ENCODE results near the gene WLS. TPM values are rescaled to one million over a fixed set of nuclear protein-coding genes. Genes with fewer than 3 reads are reported as not detected.
"Not testable (repeated sequence)": the region's sequence is repeated elsewhere in the genome, so short reads cannot be mapped to it uniquely, and the experiment has no call there.

Gene WLS
- total RNA-seq, 1 experiment from 2014 or later: not detected

DNA sequence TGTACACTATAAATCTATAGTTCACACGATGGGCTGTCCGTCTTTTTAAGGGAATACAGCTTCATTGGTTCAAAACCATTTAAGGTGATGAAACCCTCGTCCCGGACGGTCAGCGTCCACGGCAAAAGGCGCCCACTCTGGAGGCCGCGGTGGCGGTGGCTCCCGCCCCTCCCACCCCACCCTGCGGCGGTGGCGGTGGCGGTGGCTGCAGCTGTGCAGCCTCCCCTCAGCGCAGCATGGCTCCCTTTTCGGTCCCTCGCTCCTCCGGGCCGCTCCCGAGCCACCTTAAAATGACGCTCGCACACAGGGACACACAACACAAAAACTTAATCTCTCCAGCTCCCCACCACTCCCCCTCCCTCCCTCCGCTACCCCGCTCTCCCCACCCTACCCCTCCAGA is 69.1 kb downstream of the WLS start:
- Histone ChIP-seq H2AFZ (ENCODE audit: low read length) (no peak overlapping the region), H4K20me1 (ENCODE audit: insufficient read depth, low read depth, low read length) (no peaks in the 10 kb centered on the region), H3K4me2 (ENCODE audit: low read depth, low read length, poor library complexity, severe bottlenecking) (no peak overlapping the region), H3K9ac (ENCODE audit: low read length) (no peak overlapping the region), H3K9me3 (ENCODE audit: low read length) (no peaks in the 10 kb centered on the region), H3K4me3 (ENCODE audit: low read length) (no peak overlapping the region), H3K9me2 (replicated peaks; ENCODE audit: insufficient read depth, low read length) (no peaks in the 10 kb centered on the region), H3K27ac (ENCODE audit: low read length) (no peak overlapping the region), H3K4me1 (ENCODE audit: low read length) (no peaks in the 10 kb centered on the region), H3K27me3 (ENCODE audit: low read length) (no peaks in the 10 kb centered on the region), H3K36me3 (ENCODE audit: insufficient read depth, low read length) (no peaks in the 10 kb centered on the region), H3K79me2 (ENCODE audit: low read length) (no peaks in the 10 kb centered on the region)
- no peak for DNase-seq

DNA sequence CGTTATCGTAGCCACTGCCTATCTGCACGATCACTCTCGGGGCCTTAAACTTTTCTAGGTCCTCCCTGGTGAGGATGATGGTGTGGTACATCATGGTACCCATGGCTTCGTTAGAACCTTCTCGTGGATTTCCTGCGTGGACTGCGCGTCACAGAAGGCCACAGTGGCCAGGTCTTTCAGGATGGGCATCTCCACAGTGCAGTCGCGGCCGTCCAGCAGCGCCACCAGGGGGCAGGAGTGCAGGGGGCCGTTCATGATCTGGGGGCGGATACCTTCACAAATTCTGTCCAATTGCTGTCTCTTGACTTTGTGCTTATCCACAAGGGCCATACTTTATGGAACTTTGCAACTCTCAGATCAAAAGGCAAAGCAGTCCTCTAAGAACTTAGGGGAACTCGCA is 69.6 kb downstream of the WLS start:
- H4K20me1 ChIP-seq (ENCODE audit: insufficient read depth, low read depth, low read length): no peaks in the 10 kb centered on the region
- H3K79me2 ChIP-seq (ENCODE audit: low read length): no peaks in the 10 kb centered on the region
- H3K9me2 ChIP-seq (replicated peaks; ENCODE audit: insufficient read depth, low read length): no peaks in the 10 kb centered on the region
- no peaks in the 10 kb centered on the region for H3K4me1 ChIP-seq (ENCODE audit: low read length)
- no peak overlapping the region for H3K9ac ChIP-seq (ENCODE audit: low read length)
- no peak overlapping the region for H3K4me2 ChIP-seq (ENCODE audit: low read depth, low read length, poor library complexity, severe bottlenecking)
- DNase-seq: no peak
- H3K4me3 ChIP-seq (ENCODE audit: low read length): no peak overlapping the region
- no peaks in the 10 kb centered on the region for H3K27me3 ChIP-seq (ENCODE audit: low read length)
- H2AFZ ChIP-seq (ENCODE audit: low read length): no peak overlapping the region
- H3K27ac ChIP-seq (ENCODE audit: low read length): no peak overlapping the region
- no peaks in the 10 kb centered on the region for H3K36me3 ChIP-seq (ENCODE audit: insufficient read depth, low read length)
- no peaks in the 10 kb centered on the region for H3K9me3 ChIP-seq (ENCODE audit: low read length)

- not testable (repeated sequence) for H3K9me2 ChIP-seq (replicated peaks; ENCODE audit: insufficient read depth, low read length); H2AFZ ChIP-seq (ENCODE audit: low read length); H3K4me1 ChIP-seq (ENCODE audit: low read length); H3K79me2 ChIP-seq (ENCODE audit: low read length); H3K9me3 ChIP-seq (ENCODE audit: low read length); DNase-seq; H3K4me3 ChIP-seq (ENCODE audit: low read length); H4K20me1 ChIP-seq (ENCODE audit: insufficient read depth, low read depth, low read length); H3K4me2 ChIP-seq (ENCODE audit: low read depth, low read length, poor library complexity, severe bottlenecking); H3K9ac ChIP-seq (ENCODE audit: low read length); H3K27me3 ChIP-seq (ENCODE audit: low read length); H3K36me3 ChIP-seq (ENCODE audit: insufficient read depth, low read length); H3K27ac ChIP-seq (ENCODE audit: low read length)
Measured at GRCh38 chr1:68161672-68162071, 70.7 kb downstream of the WLS start.

DNA sequence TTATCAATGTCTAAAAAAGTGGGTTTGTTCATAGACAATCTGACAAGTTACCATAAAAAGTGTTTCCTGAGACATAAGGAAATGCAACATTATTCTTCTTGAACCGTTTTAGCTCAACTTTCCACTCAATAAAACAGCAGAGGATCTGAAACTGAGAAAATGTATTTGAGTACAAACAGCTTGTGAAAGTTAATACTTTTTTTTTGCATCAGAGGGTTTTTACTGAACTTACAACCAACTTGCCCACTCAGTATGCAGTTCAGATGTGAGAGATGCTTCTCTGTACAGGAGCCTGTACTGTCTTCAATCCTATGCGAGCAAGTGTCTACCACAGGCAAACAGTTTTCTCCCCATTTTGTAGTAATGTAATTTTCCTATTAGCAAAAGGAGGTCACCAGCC is 71.4 kb downstream of the WLS start:
- not testable (repeated sequence) for DNase-seq; H3K36me3 ChIP-seq (ENCODE audit: insufficient read depth, low read length)

GRCh38 chr1:68160021-68160420 is 72.3 kb downstream of the WLS start:
- no peak overlapping the region for H3K4me2 ChIP-seq (ENCODE audit: low read depth, low read length, poor library complexity, severe bottlenecking)
- no peaks in the 10 kb centered on the region for H3K9me2 ChIP-seq (replicated peaks; ENCODE audit: insufficient read depth, low read length)
- H3K9ac ChIP-seq (ENCODE audit: low read length): no peak overlapping the region
- H3K27ac ChIP-seq (ENCODE audit: low read length): no peak overlapping the region
- no peak overlapping the region for H3K4me3 ChIP-seq (ENCODE audit: low read length)
- H3K27me3 ChIP-seq (ENCODE audit: low read length): no peaks in the 10 kb centered on the region
- no peak overlapping the region for H2AFZ ChIP-seq (ENCODE audit: low read length)
- no peaks in the 10 kb centered on the region for H3K79me2 ChIP-seq (ENCODE audit: low read length)
- DNase-seq: no peak
- no peaks in the 10 kb centered on the region for H3K9me3 ChIP-seq (ENCODE audit: low read length)
- H4K20me1 ChIP-seq (ENCODE audit: insufficient read depth, low read depth, low read length): no peaks in the 10 kb centered on the region
- H3K4me1 ChIP-seq (ENCODE audit: low read length): no peaks in the 10 kb centered on the region
- no peaks in the 10 kb centered on the region for H3K36me3 ChIP-seq (ENCODE audit: insufficient read depth, low read length)

More for the DNA sequence above, 71.4 kb downstream of the WLS start:
- not testable (repeated sequence) for H3K9me3 ChIP-seq (ENCODE audit: low read length); H4K20me1 ChIP-seq (ENCODE audit: insufficient read depth, low read depth, low read length); H3K27me3 ChIP-seq (ENCODE audit: low read length); H3K9ac ChIP-seq (ENCODE audit: low read length); H2AFZ ChIP-seq (ENCODE audit: low read length); H3K4me1 ChIP-seq (ENCODE audit: low read length); H3K4me2 ChIP-seq (ENCODE audit: low read depth, low read length, poor library complexity, severe bottlenecking); H3K79me2 ChIP-seq (ENCODE audit: low read length); H3K9me2 ChIP-seq (replicated peaks; ENCODE audit: insufficient read depth, low read length); H3K4me3 ChIP-seq (ENCODE audit: low read length); H3K27ac ChIP-seq (ENCODE audit: low read length)

DNA sequence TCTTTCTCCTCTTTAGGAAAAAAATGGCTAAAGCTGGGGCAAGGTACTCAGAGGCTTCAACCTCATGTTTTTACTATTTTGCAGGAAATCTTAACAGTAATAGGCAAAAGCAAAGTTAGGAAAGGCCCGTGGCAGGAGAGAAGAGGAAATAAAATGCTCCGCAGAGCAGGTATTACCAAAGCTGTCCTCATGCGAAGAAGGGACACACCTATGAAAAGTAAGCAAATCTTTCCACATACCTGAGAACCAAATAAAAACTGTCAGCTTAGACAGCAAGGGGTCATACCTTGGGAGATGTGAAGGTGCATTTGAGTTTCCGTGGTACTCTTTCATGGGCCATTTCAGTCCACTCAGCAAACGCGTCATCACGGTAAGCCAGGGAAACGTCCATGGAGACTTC is 73.5 kb downstream of the WLS start:
- no peak for DNase-seq
- Histone ChIP-seq H3K4me1 (ENCODE audit: low read length) (no peaks in the 10 kb centered on the region), H3K9me3 (ENCODE audit: low read length) (no peaks in the 10 kb centered on the region), H3K9me2 (replicated peaks; ENCODE audit: insufficient read depth, low read length) (no peaks in the 10 kb centered on the region), H3K36me3 (ENCODE audit: insufficient read depth, low read length) (no peaks in the 10 kb centered on the region), H3K27me3 (ENCODE audit: low read length) (no peaks in the 10 kb centered on the region), H2AFZ (ENCODE audit: low read length) (no peak overlapping the region), H4K20me1 (ENCODE audit: insufficient read depth, low read depth, low read length) (no peaks in the 10 kb centered on the region), H3K27ac (ENCODE audit: low read length) (no peak overlapping the region), H3K79me2 (ENCODE audit: low read length) (no peaks in the 10 kb centered on the region), H3K4me3 (ENCODE audit: low read length) (no peak overlapping the region), H3K4me2 (ENCODE audit: low read depth, low read length, poor library complexity, severe bottlenecking) (no peak overlapping the region), H3K9ac (ENCODE audit: low read length) (no peak overlapping the region)

GRCh38 chr1:68157416-68157815 is 74.9 kb downstream of the WLS start:
- DNase-seq: no peak

GRCh38 chr1:68151690-68152089 is 80.6 kb downstream of the WLS start:
- Histone ChIP-seq H3K9ac (ENCODE audit: low read length) (no peak overlapping the region), H3K9me3 (ENCODE audit: low read length) (no peaks in the 10 kb centered on the region), H3K4me1 (ENCODE audit: low read length) (no peaks in the 10 kb centered on the region), H2AFZ (ENCODE audit: low read length) (no peak overlapping the region), H3K4me3 (ENCODE audit: low read length) (no peak overlapping the region), H3K27me3 (ENCODE audit: low read length) (no peaks in the 10 kb centered on the region), H3K27ac (ENCODE audit: low read length) (no peak overlapping the region), H3K36me3 (ENCODE audit: insufficient read depth, low read length) (no peaks in the 10 kb centered on the region), H3K9me2 (replicated peaks; ENCODE audit: insufficient read depth, low read length) (no peaks in the 10 kb centered on the region), H3K79me2 (ENCODE audit: low read length) (no peaks in the 10 kb centered on the region), H4K20me1 (ENCODE audit: insufficient read depth, low read depth, low read length) (no peaks in the 10 kb centered on the region), H3K4me2 (ENCODE audit: low read depth, low read length, poor library complexity, severe bottlenecking) (no peak overlapping the region)
- DNase-seq: no peak

More at GRCh38 chr1:68157416-68157815, 74.9 kb downstream of the WLS start:
- Histone ChIP-seq H3K4me1 (ENCODE audit: low read length) (no peaks in the 10 kb centered on the region), H3K9me3 (ENCODE audit: low read length) (no peaks in the 10 kb centered on the region), H3K27me3 (ENCODE audit: low read length) (no peaks in the 10 kb centered on the region), H3K36me3 (ENCODE audit: insufficient read depth, low read length) (no peaks in the 10 kb centered on the region), H3K79me2 (ENCODE audit: low read length) (no peaks in the 10 kb centered on the region), H3K9me2 (replicated peaks; ENCODE audit: insufficient read depth, low read length) (no peaks in the 10 kb centered on the region), H3K4me2 (ENCODE audit: low read depth, low read length, poor library complexity, severe bottlenecking) (no peak overlapping the region), H3K9ac (ENCODE audit: low read length) (no peak overlapping the region), H3K27ac (ENCODE audit: low read length) (no peak overlapping the region), H3K4me3 (ENCODE audit: low read length) (no peak overlapping the region), H2AFZ (ENCODE audit: low read length) (no peak overlapping the region), H4K20me1 (ENCODE audit: insufficient read depth, low read depth, low read length) (no peaks in the 10 kb centered on the region)

GRCh38 chr1:68149907-68150306 is 82.4 kb downstream of the WLS start:
- H3K9me3 ChIP-seq (ENCODE audit: low read length): no peaks in the 10 kb centered on the region
- no peak overlapping the region for H3K27ac ChIP-seq (ENCODE audit: low read length)
- H3K9me2 ChIP-seq (replicated peaks; ENCODE audit: insufficient read depth, low read length): no peaks in the 10 kb centered on the region
- DNase-seq: no peak
- H3K9ac ChIP-seq (ENCODE audit: low read length): no peak overlapping the region
- no peaks in the 10 kb centered on the region for H3K79me2 ChIP-seq (ENCODE audit: low read length)
- no peaks in the 10 kb centered on the region for H3K4me1 ChIP-seq (ENCODE audit: low read length)
- H3K4me2 ChIP-seq (ENCODE audit: low read depth, low read length, poor library complexity, severe bottlenecking): no peak overlapping the region
- no peaks in the 10 kb centered on the region for H3K36me3 ChIP-seq (ENCODE audit: insufficient read depth, low read length)
- H4K20me1 ChIP-seq (ENCODE audit: insufficient read depth, low read depth, low read length): no peaks in the 10 kb centered on the region
- no peaks in the 10 kb centered on the region for H3K27me3 ChIP-seq (ENCODE audit: low read length)
- H3K4me3 ChIP-seq (ENCODE audit: low read length): no peak overlapping the region
- no peak overlapping the region for H2AFZ ChIP-seq (ENCODE audit: low read length)
